D721Med (cell line): ENCODE results near the gene A2ML1.

ENCODE experiments used
- DNase-seq: peaks from one replicate; pipeline ENCODE4 v3.0.0; 2011; ENCODE audit warnings: low spot score; ENCODE audit not compliant: insufficient read length
- FAIRE-seq: peaks from 2 replicates; lab custom pipeline; 2011; peaks lifted over from hg19 to GRCh38; lab: Jason Lieb, UNC
- TF ChIP-seq, protein P1 (sequence below): IDR thresholded peaks from 2 replicates; pipeline ENCODE4 v1.5.1; 2012; ENCODE audit warnings: mild to moderate bottlenecking, control low read depth; ENCODE audit not compliant: insufficient read depth; ENCODE audit errors: missing control alignments

Gene A2ML1

GRCh38 chr12:8823565-8824300 is 1.3 kb downstream of the A2ML1 start:
- FAIRE-seq: no peak
- DNase-seq: no peak
- TF ChIP-seq, protein P1, sequence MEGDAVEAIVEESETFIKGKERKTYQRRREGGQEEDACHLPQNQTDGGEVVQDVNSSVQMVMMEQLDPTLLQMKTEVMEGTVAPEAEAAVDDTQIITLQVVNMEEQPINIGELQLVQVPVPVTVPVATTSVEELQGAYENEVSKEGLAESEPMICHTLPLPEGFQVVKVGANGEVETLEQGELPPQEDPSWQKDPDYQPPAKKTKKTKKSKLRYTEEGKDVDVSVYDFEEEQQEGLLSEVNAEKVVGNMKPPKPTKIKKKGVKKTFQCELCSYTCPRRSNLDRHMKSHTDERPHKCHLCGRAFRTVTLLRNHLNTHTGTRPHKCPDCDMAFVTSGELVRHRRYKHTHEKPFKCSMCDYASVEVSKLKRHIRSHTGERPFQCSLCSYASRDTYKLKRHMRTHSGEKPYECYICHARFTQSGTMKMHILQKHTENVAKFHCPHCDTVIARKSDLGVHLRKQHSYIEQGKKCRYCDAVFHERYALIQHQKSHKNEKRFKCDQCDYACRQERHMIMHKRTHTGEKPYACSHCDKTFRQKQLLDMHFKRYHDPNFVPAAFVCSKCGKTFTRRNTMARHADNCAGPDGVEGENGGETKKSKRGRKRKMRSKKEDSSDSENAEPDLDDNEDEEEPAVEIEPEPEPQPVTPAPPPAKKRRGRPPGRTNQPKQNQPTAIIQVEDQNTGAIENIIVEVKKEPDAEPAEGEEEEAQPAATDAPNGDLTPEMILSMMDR: peak; percentile 42

- no peak for DNase-seq
- TF ChIP-seq, protein P1: no peak
- no peak for FAIRE-seq
Measured at GRCh38 chr12:8827551-8828256, 5.3 kb downstream of the A2ML1 start.

- DNase-seq: no peak
- no peak for FAIRE-seq
- TF ChIP-seq, protein P1: no peak
Measured at GRCh38 chr12:8828257-8829124, 6.1 kb downstream of the A2ML1 start.

- no peak for DNase-seq
- FAIRE-seq: no peak
- TF ChIP-seq, protein P1: no peak
Measured at GRCh38 chr12:8829125-8829518, 6.7 kb downstream of the A2ML1 start.

DNA sequence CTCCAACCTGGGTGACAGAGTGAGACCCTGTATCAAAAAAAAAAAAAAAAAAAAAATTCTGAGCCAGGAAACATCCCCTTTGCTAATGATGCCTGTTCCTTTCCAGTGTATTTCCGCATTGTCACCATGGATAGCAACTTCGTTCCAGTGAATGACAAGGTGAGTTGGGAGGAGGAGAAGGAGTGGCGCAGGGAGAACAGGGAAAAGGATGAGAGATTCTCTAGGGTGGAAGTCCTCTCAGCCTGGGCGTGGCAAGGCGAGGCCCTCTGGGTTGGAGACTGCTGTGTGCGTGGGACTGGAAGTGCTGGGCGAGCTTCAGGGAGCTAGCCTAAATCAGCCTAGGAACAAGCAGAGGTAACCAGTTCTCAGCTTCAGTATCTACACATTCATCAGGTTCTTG is 7.2 kb downstream of the A2ML1 start:
- TF ChIP-seq, protein P1: no peak
- DNase-seq: no peak
- no peak for FAIRE-seq

DNA sequence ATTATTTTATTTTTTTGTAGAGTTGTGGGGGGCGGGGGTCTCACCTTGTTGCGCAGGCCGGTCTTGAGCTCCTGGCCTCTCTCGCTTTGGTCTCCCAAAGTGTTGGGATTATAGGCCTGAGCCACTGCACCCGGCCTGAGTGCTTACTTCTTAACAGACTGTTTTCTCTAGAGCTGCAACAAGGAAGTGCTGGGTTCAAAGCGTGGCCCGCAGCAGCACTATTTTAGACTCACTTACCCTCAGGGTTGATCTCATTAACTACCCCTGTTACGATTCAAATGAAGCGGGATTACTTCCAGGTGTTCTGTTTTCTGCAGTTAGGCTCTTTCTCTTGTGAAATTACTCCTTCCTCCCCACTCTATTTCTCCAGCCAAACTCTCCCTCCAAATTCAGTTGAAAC is 8.7 kb downstream of the A2ML1 start:
- FAIRE-seq: no peak
- TF ChIP-seq, protein P1: no peak
- DNase-seq: no peak
